ENCODE results near the gene ASB18. TPM values are rescaled to one million over a fixed set of nuclear protein-coding genes. Genes with fewer than 3 reads are reported as not detected.
"Not testable (repeated sequence)": the region's sequence is repeated elsewhere in the genome, so short reads cannot be mapped to it uniquely, and the experiment has no call there.

ASB18 gene
- total RNA-seq, 4 donors from 2014 or later = not detected

GRCh38 chr2:236290742-236291425, 26.7 kb upstream of the ASB18 start:
- no peak overlapping the region for H3K27ac ChIP-seq
- no peak overlapping the region for H3K4me3 ChIP-seq
- no peaks in the 10 kb centered on the region for H3K36me3 ChIP-seq
- H3K9me3 ChIP-seq = no peaks in the 10 kb centered on the region
- WGBS, 2 donors (ENCODE audit: low coverage in 1 of 2) = 76 to 85% methylated on average over 8 to 9 of the region's 9 CpGs
- no peak for DNase-seq
- no peak for TF ChIP-seq POLR2A (IDR thresholded peaks at IDR 0.05)
- no peak for TF ChIP-seq EP300 (IDR thresholded peaks at IDR 0.05; ENCODE audit: low read depth)
- TF ChIP-seq, protein P1, sequence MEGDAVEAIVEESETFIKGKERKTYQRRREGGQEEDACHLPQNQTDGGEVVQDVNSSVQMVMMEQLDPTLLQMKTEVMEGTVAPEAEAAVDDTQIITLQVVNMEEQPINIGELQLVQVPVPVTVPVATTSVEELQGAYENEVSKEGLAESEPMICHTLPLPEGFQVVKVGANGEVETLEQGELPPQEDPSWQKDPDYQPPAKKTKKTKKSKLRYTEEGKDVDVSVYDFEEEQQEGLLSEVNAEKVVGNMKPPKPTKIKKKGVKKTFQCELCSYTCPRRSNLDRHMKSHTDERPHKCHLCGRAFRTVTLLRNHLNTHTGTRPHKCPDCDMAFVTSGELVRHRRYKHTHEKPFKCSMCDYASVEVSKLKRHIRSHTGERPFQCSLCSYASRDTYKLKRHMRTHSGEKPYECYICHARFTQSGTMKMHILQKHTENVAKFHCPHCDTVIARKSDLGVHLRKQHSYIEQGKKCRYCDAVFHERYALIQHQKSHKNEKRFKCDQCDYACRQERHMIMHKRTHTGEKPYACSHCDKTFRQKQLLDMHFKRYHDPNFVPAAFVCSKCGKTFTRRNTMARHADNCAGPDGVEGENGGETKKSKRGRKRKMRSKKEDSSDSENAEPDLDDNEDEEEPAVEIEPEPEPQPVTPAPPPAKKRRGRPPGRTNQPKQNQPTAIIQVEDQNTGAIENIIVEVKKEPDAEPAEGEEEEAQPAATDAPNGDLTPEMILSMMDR (IDR thresholded peaks at IDR 0.05) = no peak
- no peak for TF ChIP-seq POLR2AphosphoS5 (IDR thresholded peaks at IDR 0.05)
- H3K4me1 ChIP-seq = no peaks in the 10 kb centered on the region
- in situ Hi-C loops (cut with MboI; ENCODE audit: low pct_ligation_motif_present in 1 of 4, low pct_unique_long_range_greater_than_20kb in 1 of 4, low sequenced_read_pairs in 3 of 4) (no loop called here), intact Hi-C loops (cut with DNase I; ENCODE audit: low total_unique reads) (no loop called here)
- H3K27me3 ChIP-seq = peaks cover 3% of the 10 kb centered on the region

GRCh38 chr2:236289766-236290462, 25.7 kb upstream of the ASB18 start:
- Histone ChIP-seq H3K27me3 (peaks cover 3% of the 10 kb centered on the region), H3K27ac (no peak overlapping the region), H3K36me3 (no peaks in the 10 kb centered on the region), H3K9me3 (no peaks in the 10 kb centered on the region), H3K4me3 (no peak overlapping the region), H3K4me1 (no peaks in the 10 kb centered on the region)
- intact Hi-C loops (cut with DNase I; ENCODE audit: low total_unique reads) = no loop called here
- 74% methylated on average over 9 of the region's 9 CpGs; no CpG with 5 or more reads in 1 of the 2 donors for WGBS, 2 donors (ENCODE audit: low coverage in 1 of 2)
- in situ Hi-C loops (cut with MboI; ENCODE audit: low pct_ligation_motif_present in 1 of 4, low pct_unique_long_range_greater_than_20kb in 1 of 4, low sequenced_read_pairs in 3 of 4) = no loop called here
- TF ChIP-seq POLR2A (IDR thresholded peaks at IDR 0.05) (no peak), POLR2AphosphoS5 (IDR thresholded peaks at IDR 0.05) (no peak), EP300 (IDR thresholded peaks at IDR 0.05; ENCODE audit: low read depth) (no peak)
- TF ChIP-seq, protein P1 (IDR thresholded peaks at IDR 0.05) = no peak
- no peak for DNase-seq

- H3K9me3 ChIP-seq; DNase-seq; H3K27ac ChIP-seq; H3K36me3 ChIP-seq; in situ Hi-C loops (cut with MboI; ENCODE audit: low pct_ligation_motif_present in 1 of 4, low pct_unique_long_range_greater_than_20kb in 1 of 4, low sequenced_read_pairs in 3 of 4); H3K4me1 ChIP-seq; H3K4me3 ChIP-seq; intact Hi-C loops (cut with DNase I; ENCODE audit: low total_unique reads); H3K27me3 ChIP-seq: not testable (repeated sequence)
- WGBS, 2 donors (ENCODE audit: low coverage in 1 of 2) = 14% methylated on average over 1 of the region's 1 CpG; no CpG with 5 or more reads in 1 of the 2 donors
Observed at GRCh38 chr2:236288373-236288772, 24.2 kb upstream of the ASB18 start.

- Histone ChIP-seq H3K27me3 (peaks cover 3% of the 10 kb centered on the region), H3K9me3 (no peaks in the 10 kb centered on the region), H3K4me1 (no peaks in the 10 kb centered on the region), H3K27ac (no peak overlapping the region), H3K4me3 (no peak overlapping the region), H3K36me3 (no peaks in the 10 kb centered on the region)
- in situ Hi-C loops (cut with MboI; ENCODE audit: low pct_ligation_motif_present in 1 of 4, low pct_unique_long_range_greater_than_20kb in 1 of 4, low sequenced_read_pairs in 3 of 4) = no loop called here
- DNase-seq = no peak
- 84 to 88% methylated on average over 6 of the region's 6 CpGs for WGBS, 2 donors (ENCODE audit: low coverage in 1 of 2)
- intact Hi-C loops (cut with DNase I; ENCODE audit: low total_unique reads) = no loop called here
- no peak for TF ChIP-seq POLR2AphosphoS5 (IDR thresholded peaks at IDR 0.05)
- TF ChIP-seq, protein P1 (IDR thresholded peaks at IDR 0.05) = no peak
- no peak for TF ChIP-seq EP300 (IDR thresholded peaks at IDR 0.05; ENCODE audit: low read depth)
- TF ChIP-seq POLR2A (IDR thresholded peaks at IDR 0.05) = no peak
Observed at GRCh38 chr2:236287656-236288055, 23.4 kb upstream of the ASB18 start.

All from transverse colon (tissue), 4 donors.